ENCODE data around the gene LRRK1. TPM values are rescaled to one million over a fixed set of nuclear protein-coding genes. Genes with fewer than 3 reads are reported as not detected.

LRRK1 gene
- total RNA-seq, 1 donor: 18.0 TPM

DNA sequence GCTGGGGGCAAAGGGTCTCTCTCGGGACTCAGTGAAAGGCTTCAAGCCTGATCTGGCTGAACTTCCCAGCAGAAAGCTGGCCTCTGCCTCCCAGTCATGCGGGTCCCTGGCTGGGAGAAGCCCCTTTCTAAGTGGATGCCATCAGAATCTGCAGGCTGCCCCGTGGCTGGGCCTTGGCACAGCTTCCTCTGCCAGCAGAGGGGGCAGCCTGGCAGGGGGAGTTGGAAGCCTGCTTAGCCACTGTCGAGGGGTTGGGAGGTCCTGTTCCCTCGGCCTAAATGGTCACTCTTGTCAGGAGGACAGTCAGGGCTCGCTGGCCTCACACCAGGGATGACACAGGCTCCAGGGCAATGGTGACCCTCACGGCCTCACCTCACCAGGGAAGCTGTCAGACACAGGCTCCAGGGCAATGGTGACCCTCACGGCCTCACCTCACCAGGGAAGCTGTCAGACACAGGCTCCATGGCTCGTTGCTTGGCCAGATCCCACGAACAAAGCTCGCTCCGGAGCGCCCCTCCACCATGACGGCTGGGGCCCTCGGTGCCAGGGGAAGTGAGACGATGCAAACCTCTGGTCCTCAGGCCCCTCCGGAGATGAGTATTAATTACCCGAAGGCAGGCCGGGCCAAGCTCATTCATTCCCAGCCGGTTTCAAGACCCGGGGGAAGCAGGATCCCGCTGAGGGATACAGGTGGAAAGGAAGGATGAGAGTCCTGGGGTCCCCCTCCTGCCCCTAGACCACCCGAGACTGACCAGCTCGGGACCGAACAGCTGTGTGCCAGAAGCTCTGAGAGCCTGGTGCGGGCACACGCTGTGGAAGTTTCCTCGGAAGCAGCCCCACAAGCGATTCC lies 181.7 kb downstream of the LRRK1 start:
- H3K4me3 ChIP-seq (ENCODE audit: low read depth, low read length): no peak overlapping the region
- DNase-seq (ENCODE audit: low read depth): no peak
- TF ChIP-seq, protein P1, sequence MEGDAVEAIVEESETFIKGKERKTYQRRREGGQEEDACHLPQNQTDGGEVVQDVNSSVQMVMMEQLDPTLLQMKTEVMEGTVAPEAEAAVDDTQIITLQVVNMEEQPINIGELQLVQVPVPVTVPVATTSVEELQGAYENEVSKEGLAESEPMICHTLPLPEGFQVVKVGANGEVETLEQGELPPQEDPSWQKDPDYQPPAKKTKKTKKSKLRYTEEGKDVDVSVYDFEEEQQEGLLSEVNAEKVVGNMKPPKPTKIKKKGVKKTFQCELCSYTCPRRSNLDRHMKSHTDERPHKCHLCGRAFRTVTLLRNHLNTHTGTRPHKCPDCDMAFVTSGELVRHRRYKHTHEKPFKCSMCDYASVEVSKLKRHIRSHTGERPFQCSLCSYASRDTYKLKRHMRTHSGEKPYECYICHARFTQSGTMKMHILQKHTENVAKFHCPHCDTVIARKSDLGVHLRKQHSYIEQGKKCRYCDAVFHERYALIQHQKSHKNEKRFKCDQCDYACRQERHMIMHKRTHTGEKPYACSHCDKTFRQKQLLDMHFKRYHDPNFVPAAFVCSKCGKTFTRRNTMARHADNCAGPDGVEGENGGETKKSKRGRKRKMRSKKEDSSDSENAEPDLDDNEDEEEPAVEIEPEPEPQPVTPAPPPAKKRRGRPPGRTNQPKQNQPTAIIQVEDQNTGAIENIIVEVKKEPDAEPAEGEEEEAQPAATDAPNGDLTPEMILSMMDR (IDR thresholded peaks at IDR 0.05; ENCODE audit: insufficient read depth, low read length): no peak

DNA sequence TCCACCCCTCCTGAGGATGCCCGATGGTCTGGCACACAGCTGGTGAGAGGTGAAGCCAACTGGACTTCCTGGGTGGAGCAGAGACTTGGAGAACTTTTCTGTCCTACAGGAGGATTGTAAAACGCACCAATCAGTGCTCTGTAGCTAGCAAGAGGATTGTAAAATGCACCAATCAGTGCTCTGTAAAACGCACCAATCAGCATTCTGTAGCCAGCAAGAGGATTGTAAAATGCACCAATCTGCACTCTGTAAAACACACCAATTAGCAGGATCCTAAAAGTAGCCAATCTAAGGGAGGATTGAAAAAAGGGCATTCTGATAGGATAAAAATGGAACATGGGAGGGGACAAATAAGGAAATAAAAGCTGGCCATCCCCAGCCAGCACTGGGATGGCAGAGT lies 182.5 kb downstream of the LRRK1 start:
- H3K4me3 ChIP-seq (ENCODE audit: low read depth, low read length): no peak overlapping the region
- DNase-seq (ENCODE audit: low read depth): no peak
- TF ChIP-seq, protein P1 (IDR thresholded peaks at IDR 0.05; ENCODE audit: insufficient read depth, low read length): no peak

DNA sequence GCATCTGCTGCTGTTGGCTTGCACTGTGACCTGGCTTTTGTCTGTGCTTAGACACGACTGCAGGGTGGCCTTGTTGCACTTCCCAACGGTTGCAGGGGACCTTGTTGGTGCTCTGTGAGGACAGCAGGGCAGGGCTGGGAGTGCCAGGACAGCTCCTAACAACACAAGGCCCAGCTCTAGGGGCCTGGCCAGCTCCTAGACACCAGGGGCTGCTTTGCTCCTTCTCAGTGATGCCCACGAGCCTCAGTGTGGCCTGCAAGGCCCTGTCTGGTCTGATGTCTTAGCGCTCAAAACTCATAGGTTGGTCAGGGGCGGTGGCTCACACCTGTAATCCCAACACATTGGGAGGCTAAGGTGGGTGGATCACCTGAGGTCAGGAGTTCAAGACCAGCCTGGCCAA lies 183.6 kb downstream of the LRRK1 start:
- TF ChIP-seq, protein P1 (IDR thresholded peaks at IDR 0.05; ENCODE audit: insufficient read depth, low read length): no peak
- H3K4me3 ChIP-seq (ENCODE audit: low read depth, low read length): no peak overlapping the region
- no peak for DNase-seq (ENCODE audit: low read depth)

DNA sequence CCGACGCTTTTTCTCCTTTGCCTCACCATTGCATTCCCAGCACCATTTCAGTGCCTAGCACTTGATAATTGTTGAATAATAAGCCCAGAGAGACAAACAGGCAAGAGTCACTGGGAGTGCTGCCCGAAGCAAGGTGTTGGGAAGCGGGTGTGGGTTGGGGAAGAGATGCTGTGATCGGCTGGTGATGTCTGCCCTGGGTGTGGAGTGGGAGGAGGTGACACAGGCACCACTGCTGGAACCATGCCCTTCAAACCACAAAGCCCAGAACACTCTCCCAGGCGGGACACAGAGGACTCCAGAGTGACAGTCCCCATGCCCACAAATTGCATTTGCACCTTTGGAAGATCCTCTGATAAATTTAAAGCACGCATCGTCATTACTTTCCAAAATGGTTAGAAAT lies 184.4 kb downstream of the LRRK1 start:
- no peak for DNase-seq (ENCODE audit: low read depth)
- TF ChIP-seq, protein P1 (IDR thresholded peaks at IDR 0.05; ENCODE audit: insufficient read depth, low read length): no peak
- no peak overlapping the region for H3K4me3 ChIP-seq (ENCODE audit: low read depth, low read length)

DNA sequence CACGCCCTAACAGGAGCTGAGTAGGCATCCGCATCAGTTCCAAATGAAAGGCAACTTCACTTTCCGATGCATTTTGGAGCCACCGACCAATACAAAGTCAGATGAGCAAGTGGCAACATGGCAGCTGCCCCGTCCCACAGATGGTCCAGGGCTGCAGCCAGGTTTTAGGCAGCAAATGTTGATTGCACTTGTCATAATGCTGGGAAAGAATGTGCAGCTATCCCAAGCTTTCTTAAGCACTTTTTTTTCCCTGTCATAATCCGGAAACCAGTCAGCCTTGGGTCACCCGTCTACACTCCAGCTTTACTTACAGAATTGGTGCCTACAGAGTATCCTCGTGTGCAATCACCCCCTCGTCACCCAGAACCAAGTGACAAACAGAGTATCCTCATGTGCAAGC lies 185.0 kb downstream of the LRRK1 start:
- no peak for DNase-seq (ENCODE audit: low read depth)
- TF ChIP-seq, protein P1 (IDR thresholded peaks at IDR 0.05; ENCODE audit: insufficient read depth, low read length): no peak
- H3K4me3 ChIP-seq (ENCODE audit: low read depth, low read length): no peak overlapping the region

DNA sequence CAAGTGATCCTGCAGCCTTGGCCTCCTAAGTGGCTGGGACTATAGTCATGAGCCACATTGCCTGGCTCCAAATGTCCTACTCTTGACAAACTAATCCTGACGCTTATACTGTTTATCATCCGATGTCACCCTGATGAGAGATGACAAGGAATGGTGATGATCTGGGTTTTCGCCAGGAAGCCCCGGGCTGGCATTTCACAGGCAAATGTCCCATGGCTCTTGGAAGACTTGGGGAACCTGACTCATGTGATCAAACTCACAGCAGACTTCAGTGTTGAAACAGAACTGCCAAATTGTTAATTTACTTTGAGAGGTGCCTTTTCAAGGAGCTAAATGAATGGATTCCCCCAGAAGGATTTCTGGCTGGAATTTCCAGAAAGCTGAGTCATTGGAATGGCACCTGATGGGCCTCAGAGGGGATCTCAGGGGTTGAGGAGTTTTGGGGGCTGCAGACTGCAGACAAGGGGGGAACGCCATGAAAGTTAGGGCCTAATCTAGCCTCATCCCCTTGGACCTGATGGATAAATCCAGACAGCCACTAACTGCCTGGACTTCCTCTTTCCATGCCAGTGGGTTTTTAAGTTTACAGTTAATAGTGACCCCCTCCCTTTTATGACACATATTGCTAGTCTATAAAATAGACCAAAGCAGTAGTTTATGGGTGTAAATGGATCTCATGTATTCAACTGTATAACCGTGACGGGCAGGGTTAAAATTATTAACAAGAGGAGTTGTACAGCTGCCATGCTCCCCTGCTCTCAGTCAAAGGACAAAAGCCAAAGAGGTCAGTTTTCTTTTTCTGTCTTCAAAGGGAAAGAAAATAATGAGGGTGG lies 186.1 kb downstream of the LRRK1 start:
- TF ChIP-seq, protein P1 (IDR thresholded peaks at IDR 0.05; ENCODE audit: insufficient read depth, low read length): no peak
- H3K4me3 ChIP-seq (ENCODE audit: low read depth, low read length): no peak overlapping the region
- peak; percentile 16 for DNase-seq (ENCODE audit: low read depth)

Data from fibroblast of the aortic adventitia (primary cell).